Esophagus muscularis mucosa (tissue), 3 donors: ENCODE data around the gene KCNE5.

ENCODE experiments used
- POLR2A ChIP-seq: fragments of 450-650 bp; IDR thresholded peaks from one replicate; pipeline ENCODE4 v1.6.1; 2017; ENCODE audit warnings: antibody characterized with exemption, moderate library complexity, mild to moderate bottlenecking, low read depth
- TF ChIP-seq, protein P1 (sequence below), 3 experiments: fragments of 200-600 bp in 2 of 3; fragments of 450-650 bp in 1 of 3; sonication (generic) in 2 of 3; IDR thresholded peaks; one replicate each; pipeline ENCODE4 v1.5.1; 2017 to 2019; ENCODE audit warnings: antibody characterized with exemption in 3 of 3, mild to moderate bottlenecking in 2 of 3, moderate library complexity in 1 of 3

DNA sequence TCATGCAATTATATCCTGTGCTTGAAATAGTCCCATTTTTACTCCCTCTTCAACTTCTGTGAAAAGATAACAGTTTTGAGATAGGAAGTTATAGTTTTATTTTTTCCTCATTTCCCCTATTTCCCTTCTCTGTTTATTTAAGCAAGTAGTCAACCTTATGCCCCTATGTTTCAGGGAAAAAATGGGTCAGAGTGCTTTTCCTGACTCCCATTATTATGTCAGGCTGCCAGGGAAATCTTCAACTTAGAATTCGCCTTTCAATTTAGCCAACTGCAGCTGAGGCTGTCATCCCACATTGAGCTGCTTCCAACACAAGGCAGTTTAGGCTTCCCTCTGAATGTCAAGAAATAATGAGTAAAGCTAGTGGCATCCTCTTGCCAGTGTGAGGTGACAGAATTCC is 46.1 kb downstream of the KCNE5 start:
- TF ChIP-seq, protein P1, sequence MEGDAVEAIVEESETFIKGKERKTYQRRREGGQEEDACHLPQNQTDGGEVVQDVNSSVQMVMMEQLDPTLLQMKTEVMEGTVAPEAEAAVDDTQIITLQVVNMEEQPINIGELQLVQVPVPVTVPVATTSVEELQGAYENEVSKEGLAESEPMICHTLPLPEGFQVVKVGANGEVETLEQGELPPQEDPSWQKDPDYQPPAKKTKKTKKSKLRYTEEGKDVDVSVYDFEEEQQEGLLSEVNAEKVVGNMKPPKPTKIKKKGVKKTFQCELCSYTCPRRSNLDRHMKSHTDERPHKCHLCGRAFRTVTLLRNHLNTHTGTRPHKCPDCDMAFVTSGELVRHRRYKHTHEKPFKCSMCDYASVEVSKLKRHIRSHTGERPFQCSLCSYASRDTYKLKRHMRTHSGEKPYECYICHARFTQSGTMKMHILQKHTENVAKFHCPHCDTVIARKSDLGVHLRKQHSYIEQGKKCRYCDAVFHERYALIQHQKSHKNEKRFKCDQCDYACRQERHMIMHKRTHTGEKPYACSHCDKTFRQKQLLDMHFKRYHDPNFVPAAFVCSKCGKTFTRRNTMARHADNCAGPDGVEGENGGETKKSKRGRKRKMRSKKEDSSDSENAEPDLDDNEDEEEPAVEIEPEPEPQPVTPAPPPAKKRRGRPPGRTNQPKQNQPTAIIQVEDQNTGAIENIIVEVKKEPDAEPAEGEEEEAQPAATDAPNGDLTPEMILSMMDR (IDR thresholded peaks at IDR 0.05), result no peak
- no peak for TF ChIP-seq POLR2A
